ENCODE results near the gene CRTAP.

DNA sequence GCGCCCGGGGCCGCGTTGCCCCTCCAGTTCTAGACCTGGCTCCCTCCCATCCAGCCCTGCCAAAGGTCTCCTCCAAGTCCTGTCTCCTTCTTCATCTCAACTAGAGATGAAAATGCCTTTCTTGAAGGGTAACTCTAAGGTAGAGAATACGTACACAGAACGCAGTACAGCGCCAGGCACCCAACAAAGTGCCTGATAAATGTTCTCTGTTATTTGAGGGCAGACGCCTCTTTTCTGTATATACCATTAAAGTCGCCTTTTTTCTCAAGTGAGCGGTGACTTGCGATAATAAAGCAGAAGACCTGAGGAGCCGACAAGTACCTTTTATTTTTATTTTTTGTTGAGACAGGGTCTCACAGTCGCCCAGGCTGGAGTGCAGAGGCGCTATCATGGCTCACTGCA is 809 bp downstream of the CRTAP start:
- TF ChIP-seq POLR2A (IDR thresholded peaks at IDR 0.05) (no peak), CTCF (IDR thresholded peaks at IDR 0.05 in 4 of 5, conservative IDR thresholded peaks at IDR 0.05 in 1 of 5) (no peak)
